PC-3 (cell line): ENCODE measurements around the gene ARHGDIB.

ENCODE experiments used
- EZH2 ChIP-seq: fragments of 300-600 bp; sonication (generic); IDR thresholded peaks from one replicate; pipeline ENCODE4 v1.6.1; 2017; ENCODE audit warnings: antibody characterized with exemption, mild to moderate bottlenecking, low read length; ENCODE audit not compliant: unreplicated experiment
- EZH2phosphoT487 ChIP-seq: fragments of 300-600 bp; sonication (generic); IDR thresholded peaks from 2 replicates; pipeline ENCODE4 v1.6.1; 2018; ENCODE audit warnings: mild to moderate bottlenecking, antibody characterized with exemption, low read length, borderline replicate concordance
- TF ChIP-seq, protein P1 (sequence below): fragments of 300-600 bp; sonication (generic); conservative IDR thresholded peaks from 2 replicates; pipeline ENCODE4 v1.5.1; 2017; ENCODE audit warnings: antibody characterized with exemption, low read depth, mild to moderate bottlenecking, low read length

DNA sequence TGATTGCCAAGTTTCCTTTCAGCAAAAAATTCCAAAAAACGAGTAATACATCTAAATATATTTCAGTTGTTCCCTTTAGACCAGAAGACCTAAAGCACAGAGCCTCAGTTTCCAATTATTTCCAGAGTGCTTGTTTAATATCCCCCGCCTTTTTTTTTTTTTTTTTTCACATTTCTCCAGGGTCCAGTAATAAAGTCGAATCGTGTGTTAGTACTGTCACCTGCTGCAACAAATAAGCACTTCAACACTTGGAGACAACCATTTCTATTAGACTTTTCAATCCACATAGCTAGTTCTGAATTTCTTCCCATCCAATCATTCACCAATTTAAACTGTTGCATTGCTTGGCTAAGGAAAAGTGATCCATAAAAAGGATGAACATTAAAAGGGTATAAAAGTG is 25.0 kb upstream of the ARHGDIB start:
- TF ChIP-seq EZH2: no peak
- TF ChIP-seq, protein P1, sequence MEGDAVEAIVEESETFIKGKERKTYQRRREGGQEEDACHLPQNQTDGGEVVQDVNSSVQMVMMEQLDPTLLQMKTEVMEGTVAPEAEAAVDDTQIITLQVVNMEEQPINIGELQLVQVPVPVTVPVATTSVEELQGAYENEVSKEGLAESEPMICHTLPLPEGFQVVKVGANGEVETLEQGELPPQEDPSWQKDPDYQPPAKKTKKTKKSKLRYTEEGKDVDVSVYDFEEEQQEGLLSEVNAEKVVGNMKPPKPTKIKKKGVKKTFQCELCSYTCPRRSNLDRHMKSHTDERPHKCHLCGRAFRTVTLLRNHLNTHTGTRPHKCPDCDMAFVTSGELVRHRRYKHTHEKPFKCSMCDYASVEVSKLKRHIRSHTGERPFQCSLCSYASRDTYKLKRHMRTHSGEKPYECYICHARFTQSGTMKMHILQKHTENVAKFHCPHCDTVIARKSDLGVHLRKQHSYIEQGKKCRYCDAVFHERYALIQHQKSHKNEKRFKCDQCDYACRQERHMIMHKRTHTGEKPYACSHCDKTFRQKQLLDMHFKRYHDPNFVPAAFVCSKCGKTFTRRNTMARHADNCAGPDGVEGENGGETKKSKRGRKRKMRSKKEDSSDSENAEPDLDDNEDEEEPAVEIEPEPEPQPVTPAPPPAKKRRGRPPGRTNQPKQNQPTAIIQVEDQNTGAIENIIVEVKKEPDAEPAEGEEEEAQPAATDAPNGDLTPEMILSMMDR: peak; percentile 26; the same call in 1 of the 2 replicates
- TF ChIP-seq EZH2phosphoT487: no peak
